Urinary bladder (tissue), 4 donors: ENCODE results near the gene DAGLA. TPM values are rescaled to one million over a fixed set of nuclear protein-coding genes. Genes with fewer than 3 reads are reported as not detected.

Source experiments
- DNase-seq: peaks from one replicate; pipeline ENCODE4 v3.0.0-alpha.2; 2015; ENCODE audit errors: extremely low spot score
- H3K27ac ChIP-seq: one replicate; pipeline ENCODE4 v1.5.1; 2013; ENCODE audit warnings: low read depth, mild to moderate bottlenecking, moderate library complexity
- H3K36me3 ChIP-seq: one replicate; pipeline ENCODE4 v1.6.1; 2013; ENCODE audit warnings: mild to moderate bottlenecking, moderate library complexity; ENCODE audit not compliant: insufficient read depth
- H3K4me1 ChIP-seq: one replicate; pipeline ENCODE4 v1.6.1; 2013; ENCODE audit warnings: mild to moderate bottlenecking, moderate library complexity; ENCODE audit not compliant: insufficient read depth
- H3K4me3 ChIP-seq: one replicate; pipeline ENCODE4 v1.5.1; 2013; ENCODE audit warnings: low read depth, low read length
- WGBS: extraction: QIAGEN DNeasy Blood & Tissue Kit; methylation state at CpG from one replicate; pipeline ENCODE4 v1.1.7; 2013; 5-methylcytosine and 5-hydroxymethylcytosine counted together
- polyA plus RNA-seq: library from polyadenylated mRNA; stranded (reverse); fragments of 200-250 nt; gene quantifications from one replicate; pipeline ENCODE4 v1.2.3, GENCODE V29; 2013
- total RNA-seq: library from RNA; depleted of rRNA; stranded (reverse); fragments of >200 nt; gene quantifications from one replicate; pipeline ENCODE4 v1.2.3, GENCODE V29; 2014
- donor health status: healthy with polysubstance abuse.
- donor health status: healthy.

DAGLA gene
- total and polyA plus RNA-seq, 2 donors = 1.8 to 2.5 TPM

DNA sequence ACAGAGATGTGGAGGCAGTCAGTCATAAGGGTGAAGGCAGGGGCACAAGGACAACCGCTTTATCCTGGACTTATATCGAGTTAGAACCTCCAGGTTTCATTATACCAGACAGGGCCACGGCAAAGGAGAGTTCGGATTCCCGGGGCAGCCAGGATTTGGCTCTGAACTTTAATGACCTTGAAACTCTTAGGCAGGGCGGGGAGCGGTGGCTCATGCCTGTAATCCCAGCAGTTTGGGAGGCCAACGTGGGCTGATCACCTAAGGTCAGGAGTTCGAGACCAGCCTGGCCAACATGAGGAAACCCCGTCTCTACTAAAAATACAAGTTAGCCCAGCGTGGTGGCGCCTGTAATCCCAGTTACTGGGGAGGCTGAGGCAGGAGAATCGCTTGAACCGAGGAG lies 71.2 kb downstream of the DAGLA start:
- Histone ChIP-seq H3K4me1 (no peaks in the 10 kb centered on the region), H3K4me3 (no peak overlapping the region), H3K36me3 (no peaks in the 10 kb centered on the region), H3K27ac (no peak overlapping the region)
- no peak for DNase-seq
- 90% methylated on average over 14 of the region's 14 CpGs for WGBS

DNA sequence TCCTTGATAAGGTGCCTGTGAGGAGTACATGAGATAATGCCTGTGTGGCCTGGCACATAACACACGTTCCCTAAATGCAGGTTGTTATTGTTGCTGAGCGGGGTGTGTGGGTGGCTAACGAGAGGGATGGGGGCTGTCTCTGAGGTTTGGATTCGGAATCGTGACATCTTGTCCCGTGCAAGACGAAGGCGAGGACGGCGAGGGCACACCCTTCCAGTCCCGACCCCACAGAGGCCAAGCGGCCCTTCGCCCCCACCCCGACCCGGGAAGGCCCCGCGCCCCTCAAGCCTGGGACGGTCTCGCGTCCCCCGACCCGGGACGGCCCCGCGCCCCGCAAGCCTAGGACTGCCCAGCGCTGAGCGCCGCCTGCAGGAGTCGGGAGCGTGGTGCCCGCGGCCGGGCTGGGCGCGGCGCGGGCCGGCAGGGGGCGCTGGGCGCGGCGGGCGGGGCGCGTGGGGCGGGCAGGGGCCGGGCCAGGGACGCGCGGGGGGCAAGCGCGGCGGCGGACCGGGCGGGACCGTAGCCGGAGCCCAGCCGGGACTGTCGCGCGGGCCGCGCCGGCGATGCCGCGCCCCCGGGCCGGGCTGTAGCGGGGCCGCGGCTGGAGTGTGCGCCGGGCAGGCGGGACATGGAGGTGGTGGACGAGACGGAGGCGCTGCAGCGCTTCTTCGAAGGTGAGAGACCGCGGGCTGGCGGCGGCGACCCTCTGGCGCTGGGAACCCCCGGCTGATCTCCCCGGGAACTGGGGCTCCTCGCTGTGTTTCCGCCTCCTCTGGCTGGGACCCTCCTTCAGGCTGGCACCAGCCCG lies 72.1 kb downstream of the DAGLA start, which contains the start of gene MYRF:
Gene MYRF (plus strand): TSS at position 520 of the 808 bp plus-strand sequence. CDS start 109 bp downstream, at position 629.
- Histone ChIP-seq H3K36me3 (no peaks in the 10 kb centered on the region), H3K27ac (no peak within 1 kb of the TSS), H3K4me1 (no peaks in the 10 kb centered on the region), H3K4me3 (peak within 1 kb of the TSS; percentile 41)
- DNase-seq = no peak
- WGBS = 2% methylated on average over 90 of the region's 93 CpGs

DNA sequence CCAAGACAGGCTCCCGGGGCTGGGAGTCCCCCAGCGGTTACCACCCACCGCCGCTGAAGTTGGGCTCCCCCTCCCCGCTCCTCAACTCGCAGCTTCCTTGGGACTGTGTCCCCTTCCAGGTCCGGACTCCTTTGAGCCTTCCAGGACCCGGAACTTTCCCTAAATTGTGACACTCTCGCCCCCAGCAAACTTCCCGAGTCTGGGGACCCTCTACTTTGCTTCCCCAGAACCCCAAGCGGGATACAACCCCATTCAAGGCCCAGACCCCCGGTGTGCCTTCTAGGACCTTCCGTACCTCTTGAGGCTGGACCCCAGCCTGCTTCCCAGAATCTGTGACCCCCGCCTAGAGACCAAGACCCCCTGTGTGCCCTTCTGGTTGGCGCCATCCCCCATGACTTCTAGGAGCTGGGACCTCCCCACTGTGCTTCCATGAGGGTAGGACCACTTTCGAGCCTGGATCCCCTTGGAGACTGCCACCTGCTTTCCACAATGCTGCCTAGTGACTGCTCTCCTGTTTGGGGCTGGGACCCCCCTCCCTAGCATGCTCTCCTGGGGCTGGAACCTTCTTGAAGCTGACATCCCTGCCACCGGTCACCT lies 72.8 kb downstream of the DAGLA start:
- WGBS = 26% methylated on average over 17 of the region's 17 CpGs
- H3K4me1 ChIP-seq = no peaks in the 10 kb centered on the region
- peak overlapping the region; percentile 41 for H3K4me3 ChIP-seq
- DNase-seq = no peak
- H3K27ac ChIP-seq = no peak overlapping the region
- H3K36me3 ChIP-seq = no peaks in the 10 kb centered on the region

DNA sequence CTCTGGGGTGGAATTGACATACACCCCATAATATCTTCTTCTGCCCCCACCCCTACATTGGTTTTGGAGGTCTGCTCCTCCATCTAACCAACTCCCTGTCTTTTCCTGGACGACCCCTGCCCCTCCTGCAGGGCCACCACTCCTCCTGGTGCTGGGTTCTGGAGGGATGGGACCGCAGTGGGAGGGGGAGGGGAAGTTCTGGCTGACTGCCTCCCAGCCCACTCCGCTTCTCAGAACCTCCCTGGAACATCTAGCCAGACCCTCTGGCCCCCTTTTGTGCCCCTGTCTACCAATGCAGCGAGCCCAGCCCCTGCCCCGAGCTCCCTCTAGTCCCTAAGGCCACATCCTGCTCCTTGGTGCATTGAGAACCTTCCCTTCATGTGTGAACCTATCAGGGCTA lies 73.5 kb downstream of the DAGLA start:
- Histone ChIP-seq H3K4me3 (no peak overlapping the region), H3K36me3 (no peaks in the 10 kb centered on the region), H3K27ac (no peak overlapping the region), H3K4me1 (no peaks in the 10 kb centered on the region)
- DNase-seq = no peak
- WGBS = 73% methylated on average over 5 of the region's 5 CpGs

DNA sequence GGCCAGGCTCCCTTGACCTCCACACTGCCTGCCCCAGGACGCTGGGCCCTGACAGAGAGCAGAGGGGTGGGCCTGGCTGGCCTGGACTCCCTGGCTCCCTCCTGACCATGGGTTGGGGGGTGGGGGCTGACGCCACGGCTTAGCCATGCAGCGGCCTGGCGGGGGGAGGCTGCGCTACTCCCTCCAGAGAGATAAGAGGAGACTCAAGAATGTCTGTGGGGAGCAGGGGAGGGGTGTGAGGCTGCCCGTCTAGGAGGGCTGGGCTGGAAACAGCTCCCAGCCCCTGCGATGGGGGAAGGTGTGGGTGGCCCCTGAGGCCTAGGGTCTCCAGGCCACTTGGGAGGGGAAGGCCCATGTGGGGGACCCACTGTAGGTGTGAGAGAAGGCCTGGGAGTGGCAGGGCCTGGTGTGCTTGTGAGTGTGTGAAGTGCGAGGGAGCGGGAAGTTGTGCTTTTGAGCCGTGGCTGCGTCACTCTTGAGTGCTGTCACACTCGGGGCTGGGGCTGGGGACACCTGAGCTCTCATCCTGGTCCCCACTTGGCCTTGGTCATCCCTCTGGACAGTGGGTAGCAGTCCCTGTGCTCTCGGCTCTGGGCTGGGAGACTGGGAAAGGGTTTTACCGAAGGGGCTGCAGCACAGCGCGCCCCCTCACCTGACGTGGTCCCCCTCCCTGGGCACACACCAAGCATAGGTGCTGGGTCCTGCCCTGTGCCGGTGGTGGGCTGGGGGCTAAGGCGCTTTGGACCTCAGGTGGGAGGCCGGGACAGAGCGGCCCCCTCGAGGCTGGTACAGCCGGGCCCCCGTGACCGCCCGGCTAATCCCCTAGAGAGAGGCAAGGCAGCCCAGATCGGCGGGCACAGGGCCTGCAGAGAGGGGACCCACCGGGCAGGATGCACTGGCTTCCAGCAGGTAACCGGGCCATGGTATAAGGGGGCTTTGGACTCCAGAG lies 74.6 kb downstream of the DAGLA start:
- H3K4me3 ChIP-seq = no peak overlapping the region
- WGBS = 65% methylated on average over 31 of the region's 31 CpGs
- no peaks in the 10 kb centered on the region for H3K36me3 ChIP-seq
- DNase-seq = no peak
- H3K4me1 ChIP-seq = no peaks in the 10 kb centered on the region
- no peak overlapping the region for H3K27ac ChIP-seq

DNA sequence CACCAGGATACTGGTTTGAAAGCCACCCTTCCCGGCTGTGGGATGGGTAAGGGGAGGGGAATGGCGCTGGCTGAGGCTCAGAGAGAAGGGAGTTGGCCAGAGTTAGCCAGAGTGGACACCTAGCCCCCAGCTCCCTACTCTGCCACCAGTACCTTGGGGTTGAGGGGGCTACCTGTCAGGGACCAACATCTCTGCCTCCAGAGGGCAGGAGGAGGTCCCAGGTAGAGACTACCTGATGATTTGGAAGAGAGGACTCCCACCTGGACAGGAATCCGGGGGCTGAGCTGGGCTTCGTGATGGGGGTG lies 75.9 kb downstream of the DAGLA start:
- DNase-seq = no peak
- Histone ChIP-seq H3K36me3 (no peaks in the 10 kb centered on the region), H3K4me3 (no peak overlapping the region), H3K27ac (no peak overlapping the region), H3K4me1 (no peaks in the 10 kb centered on the region)
- 76% methylated on average over 4 of the region's 4 CpGs for WGBS

DNA sequence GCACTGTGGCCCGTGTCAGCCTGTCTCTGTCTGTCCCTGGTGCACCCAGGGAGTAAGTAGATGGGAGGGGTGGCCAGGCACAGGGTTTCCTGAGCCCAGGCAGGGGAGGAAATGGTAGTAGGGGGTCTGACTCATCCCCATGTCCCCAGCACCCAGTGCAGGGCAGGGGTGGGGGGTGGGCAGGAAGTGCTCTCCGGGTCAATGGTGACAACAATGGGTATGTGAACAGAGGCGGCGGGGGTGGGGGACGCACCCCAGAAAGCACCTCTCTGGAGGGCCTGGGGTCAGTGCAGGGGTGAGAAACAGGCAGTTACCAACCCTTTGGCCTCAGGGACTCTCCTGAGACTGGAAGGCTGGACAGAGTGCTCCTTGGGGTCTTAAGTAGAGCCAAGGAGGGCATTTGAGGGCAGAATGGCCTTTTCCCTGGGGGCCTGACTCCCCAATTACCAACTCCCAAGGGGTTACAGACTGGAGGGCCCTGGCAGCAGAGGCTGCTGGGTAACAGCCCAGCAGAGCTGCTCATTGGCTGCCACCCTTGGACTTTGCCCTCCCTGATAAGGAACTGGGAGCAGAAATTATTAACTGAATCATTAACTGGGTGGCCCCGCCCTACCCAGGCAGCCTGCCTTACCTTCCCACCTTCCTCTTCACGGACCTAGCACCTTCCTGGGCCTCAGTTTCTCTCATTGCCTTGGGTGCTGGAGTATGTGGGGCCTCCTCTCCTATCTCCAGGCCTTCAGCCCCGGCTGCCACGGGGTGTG lies 76.4 kb downstream of the DAGLA start:
- Histone ChIP-seq H3K36me3 (no peaks in the 10 kb centered on the region), H3K4me1 (no peaks in the 10 kb centered on the region), H3K4me3 (no peak overlapping the region), H3K27ac (no peak overlapping the region)
- no peak for DNase-seq
- 74% methylated on average over 9 of the region's 9 CpGs for WGBS

DNA sequence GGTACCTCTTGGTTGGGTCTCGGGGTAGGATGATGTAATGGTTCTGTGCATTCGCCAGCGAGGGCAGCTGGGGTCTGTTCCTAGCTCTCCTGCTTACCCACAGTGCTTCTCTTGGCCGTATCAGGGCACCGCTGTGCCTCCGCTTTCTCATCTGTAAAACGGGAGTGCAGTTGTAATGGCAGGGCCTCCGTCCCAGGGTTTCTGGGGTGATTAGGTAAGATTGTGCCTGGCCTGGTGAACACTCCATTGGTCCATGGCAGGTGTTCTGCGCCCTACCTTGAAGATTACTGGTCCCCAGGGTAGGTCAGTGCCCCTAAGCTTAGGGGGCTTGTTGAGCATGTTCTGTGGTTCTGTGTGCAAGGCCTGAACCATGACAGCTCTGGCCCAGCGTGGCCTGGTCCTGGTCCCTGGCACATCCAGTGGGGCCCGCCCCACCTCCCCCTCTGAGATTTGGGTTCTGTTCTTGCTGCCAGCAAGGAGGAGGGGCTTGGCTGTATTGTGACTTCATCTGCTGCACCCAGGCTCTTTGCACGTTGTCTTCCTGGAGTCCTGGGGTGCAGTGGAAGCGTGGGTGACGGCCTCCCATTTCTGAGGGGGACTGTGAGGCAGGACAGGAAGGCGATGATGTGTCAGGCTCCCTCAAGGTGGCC lies 77.1 kb downstream of the DAGLA start:
- H3K4me3 ChIP-seq = no peak overlapping the region
- DNase-seq = no peak
- WGBS = 76% methylated on average over 15 of the region's 15 CpGs
- H3K4me1 ChIP-seq = no peaks in the 10 kb centered on the region
- no peak overlapping the region for H3K27ac ChIP-seq
- H3K36me3 ChIP-seq = no peaks in the 10 kb centered on the region

DNA sequence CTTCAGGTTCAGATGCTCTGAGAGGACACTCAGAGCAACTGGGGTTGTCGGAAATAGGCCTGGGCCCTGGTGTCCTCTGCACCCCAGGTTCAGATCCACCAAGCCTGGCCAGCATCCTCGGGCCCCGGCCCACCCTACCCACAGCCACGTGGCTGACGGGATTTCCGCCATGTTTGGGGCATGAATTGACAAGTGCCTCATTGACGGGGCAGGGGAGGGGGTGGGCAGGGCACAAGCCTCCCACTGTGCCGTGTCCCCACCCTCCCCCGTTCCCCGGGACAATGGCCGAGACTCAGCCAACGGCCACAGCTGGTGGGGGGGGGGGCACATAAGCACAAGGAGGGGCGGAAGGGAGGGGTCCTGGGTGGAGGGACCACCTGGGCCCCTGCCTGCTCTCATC lies 80.8 kb downstream of the DAGLA start:
- no peak for DNase-seq
- Histone ChIP-seq H3K4me3 (no peak overlapping the region), H3K4me1 (no peaks in the 10 kb centered on the region), H3K36me3 (no peaks in the 10 kb centered on the region), H3K27ac (no peak overlapping the region)
- 77% methylated on average over 13 of the region's 13 CpGs for WGBS

DNA sequence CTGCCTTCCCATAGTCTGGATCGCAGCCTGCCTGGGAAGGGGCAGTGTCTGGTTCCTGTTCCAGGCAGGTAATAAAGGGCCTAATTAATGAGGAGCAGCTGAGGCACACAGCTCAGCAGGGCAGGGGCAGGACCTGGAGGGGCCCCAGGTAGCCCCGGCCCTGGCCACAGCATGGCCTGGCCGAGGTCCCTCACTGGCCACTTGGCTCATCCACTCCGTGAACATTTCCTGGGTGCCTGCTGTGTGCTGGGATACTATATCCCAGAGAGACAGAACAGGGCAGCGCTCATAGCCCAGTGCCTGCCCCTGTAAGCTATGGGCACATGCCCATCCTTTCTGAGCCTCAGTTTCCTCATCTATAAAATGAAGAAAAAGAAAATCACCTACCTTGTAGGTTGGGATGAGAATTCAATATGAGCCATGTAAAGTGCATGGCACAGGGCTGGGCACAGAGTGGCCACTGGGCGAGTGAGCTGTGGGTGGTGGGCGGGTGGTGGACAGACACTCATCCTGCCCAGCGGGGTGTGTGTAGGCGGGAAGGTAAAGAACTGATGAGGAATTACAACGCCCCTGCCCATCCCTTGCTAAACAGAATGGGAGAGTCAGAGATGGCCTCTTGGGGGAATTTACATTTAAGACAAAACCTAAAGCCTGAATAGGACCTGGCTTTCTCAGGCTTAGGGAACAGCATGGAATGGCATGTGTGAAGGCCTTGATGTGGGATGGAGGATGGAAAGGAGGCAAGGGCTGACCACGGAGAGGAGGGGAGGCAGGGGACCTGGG lies 81.4 kb downstream of the DAGLA start:
- Histone ChIP-seq H3K4me3 (no peak overlapping the region), H3K36me3 (no peaks in the 10 kb centered on the region), H3K27ac (no peak overlapping the region), H3K4me1 (no peaks in the 10 kb centered on the region)
- 81% methylated on average over 11 of the region's 11 CpGs for WGBS
- DNase-seq = no peak

DNA sequence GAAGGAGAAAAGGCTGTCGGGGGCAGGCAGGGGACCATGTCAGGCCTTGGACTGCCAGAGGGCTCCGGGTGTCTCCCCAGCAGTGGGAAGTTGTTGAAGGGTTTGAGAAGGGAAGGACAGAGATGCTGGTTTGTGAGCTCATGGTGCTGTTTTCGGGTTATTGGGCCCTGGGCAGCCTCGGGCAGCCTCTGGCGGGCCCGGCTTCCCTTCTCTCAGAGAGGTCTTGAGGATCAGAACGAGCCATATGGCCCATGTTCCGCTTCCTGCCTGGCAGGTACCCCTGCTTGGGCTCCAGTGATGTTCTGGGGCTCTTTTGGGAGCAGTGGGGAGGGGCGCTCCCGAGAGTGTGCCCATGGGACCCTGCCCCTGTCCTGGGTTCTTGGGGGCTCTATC lies 82.0 kb downstream of the DAGLA start:
- H3K36me3 ChIP-seq = no peaks in the 10 kb centered on the region
- no peak overlapping the region for H3K4me3 ChIP-seq
- no peaks in the 10 kb centered on the region for H3K4me1 ChIP-seq
- H3K27ac ChIP-seq = no peak overlapping the region
- 61% methylated on average over 10 of the region's 10 CpGs for WGBS
- no peak for DNase-seq

DNA sequence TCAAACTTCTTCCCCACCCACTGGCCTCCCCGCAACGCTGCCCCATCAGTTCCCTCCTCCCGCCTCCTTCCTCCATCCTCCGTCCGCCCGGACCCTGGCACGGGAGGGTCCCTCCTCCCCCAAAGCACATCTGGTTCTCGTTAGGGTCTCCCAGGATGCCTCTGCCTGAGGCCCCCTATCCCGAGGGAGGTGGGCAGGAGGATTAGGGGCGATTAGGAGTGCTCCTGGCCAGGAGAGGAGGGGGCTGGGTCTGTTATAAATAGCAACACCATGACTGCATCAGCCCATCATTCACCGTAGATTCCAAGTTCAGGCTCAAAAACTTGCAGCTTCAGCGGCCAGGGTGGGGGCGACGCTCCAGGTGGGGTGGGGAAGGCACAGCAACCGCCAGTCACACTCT lies 82.6 kb downstream of the DAGLA start:
- no peaks in the 10 kb centered on the region for H3K4me1 ChIP-seq
- H3K4me3 ChIP-seq = no peak overlapping the region
- H3K36me3 ChIP-seq = no peaks in the 10 kb centered on the region
- WGBS = 18% methylated on average over 15 of the region's 15 CpGs
- DNase-seq = no peak
- H3K27ac ChIP-seq = no peak overlapping the region
